A549 (cell line): Measurements from ENCODE around the gene MAP3K21.

Experiments used
- CBX8 ChIP-seq: fragments of 200-600 bp; sonication (generic); IDR thresholded peaks from 2 replicates; pipeline ENCODE4 v1.6.1; 2016
- CHD4 ChIP-seq: fragments of 200-600 bp; sonication (generic); IDR thresholded peaks from 2 replicates; pipeline ENCODE4 v1.6.1; 2016; ENCODE audit warnings: antibody characterized with exemption, mild to moderate bottlenecking, borderline replicate concordance
- CTCF ChIP-seq: fragments of >200 bp; sonication (Bioruptor Twin); formaldehyde crosslinking; IDR thresholded peaks from 3 replicates; pipeline ENCODE4 v1.5.1; 2016
- EHF ChIP-seq: fragments of 250-450 bp; sonication (Bioruptor Pico); IDR thresholded peaks from 2 replicates; pipeline ENCODE4 v1.5.0; 2020; ENCODE audit warnings: mild to moderate bottlenecking
- HOXB13 ChIP-seq: fragments of 250-450 bp; sonication (Bioruptor Pico); IDR thresholded peaks from 2 replicates; pipeline ENCODE4 v1.5.0; 2020; ENCODE audit warnings: low read depth, mild to moderate bottlenecking, moderate library complexity
- KDM1A ChIP-seq: fragments of 200-600 bp; sonication (generic); IDR thresholded peaks from 2 replicates; pipeline ENCODE4 v1.6.1; 2016; ENCODE audit warnings: low read depth, mild to moderate bottlenecking
- NR3C1 ChIP-seq: fragments of >200 bp; sonication (Bioruptor Twin); formaldehyde crosslinking; IDR thresholded peaks from 3 replicates; pipeline ENCODE4 v1.6.1; 2017
- POLR2A ChIP-seq: IDR thresholded peaks from 2 replicates; pipeline ENCODE4 v1.6.1; 2012; ENCODE audit warnings: mild to moderate bottlenecking, low read length
- RFX5 ChIP-seq: fragments of 450-650 bp; IDR thresholded peaks from 2 replicates; pipeline ENCODE4 v1.7.1; 2014; ENCODE audit warnings: antibody characterized with exemption, mild to moderate bottlenecking, moderate library complexity
- SMC3 ChIP-seq: fragments of >200 bp; sonication (Bioruptor Twin); formaldehyde crosslinking; IDR thresholded peaks from 3 replicates; pipeline ENCODE4 v1.6.1; 2018; ENCODE audit warnings: inconsistent platforms

- no peak for TF ChIP-seq HOXB13 (CRISPR knock-in tag)
- no peak for TF ChIP-seq CTCF
- no peak for TF ChIP-seq KDM1A
- TF ChIP-seq CBX8, result no peak
- no peak for TF ChIP-seq CHD4
- TF ChIP-seq POLR2A, result no peak
- TF ChIP-seq SMC3, result no peak
- no peak for TF ChIP-seq RFX5
- TF ChIP-seq EHF (CRISPR knock-in tag), result no peak
- no peak for TF ChIP-seq NR3C1
Observed at GRCh38 chr1:233379869-233380438, 52.4 kb downstream of the MAP3K21 start.
